ENCODE data around the gene UGT3A2. TPM values are rescaled to one million over a fixed set of nuclear protein-coding genes. Genes with fewer than 3 reads are reported as not detected.

The UGT3A2 gene
- total RNA-seq, 1 experiment from 2014 or later: 13.7 TPM

DNA sequence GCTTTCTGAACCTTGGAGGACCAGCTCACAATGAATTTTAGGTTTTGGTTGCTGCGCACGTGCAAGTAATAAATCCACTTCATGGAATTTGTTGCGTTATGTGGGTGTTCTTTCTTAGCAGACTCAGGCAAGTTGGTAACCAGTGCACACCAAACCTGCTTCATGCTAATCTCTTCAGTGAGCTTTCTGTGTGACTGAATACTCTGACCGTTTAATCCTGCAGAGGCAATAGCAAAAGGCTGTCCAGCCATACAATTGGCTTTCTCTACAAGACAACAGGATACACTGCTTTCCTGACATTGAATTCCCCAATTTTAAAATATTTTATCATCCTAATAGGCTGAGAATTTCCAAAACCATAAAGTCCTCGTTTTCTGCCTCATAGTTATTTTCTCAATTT is 10.3 kb downstream of the UGT3A2 start:
- H3K27ac ChIP-seq (ENCODE audit: insufficient read length, low read depth, low read length): no peak overlapping the region
- H3K27me3 ChIP-seq (ENCODE audit: insufficient read depth, low read length): no peaks in the 10 kb centered on the region
- H2AFZ ChIP-seq (ENCODE audit: low read length): no peak overlapping the region
- H2BK20ac ChIP-seq (ENCODE audit: low read depth, low read length, poor library complexity, severe bottlenecking): no peak overlapping the region
- no peak overlapping the region for H2AK5ac ChIP-seq (ENCODE audit: insufficient read length, low read length)
- H2BK5ac ChIP-seq (ENCODE audit: insufficient read length, low read length): no peak overlapping the region
- Mint-ChIP-seq H3K27ac (no peak overlapping the region), H3K9me3 (no peaks in the 10 kb centered on the region), H3K4me1 (no peaks in the 10 kb centered on the region), H3K4me3 (no peak overlapping the region), H3K36me3 (ENCODE audit: insufficient read depth in 1 of 3, low read depth in 3 of 3) (peaks cover 0 to 4% (median 3%) of the 10 kb centered on the region in 3 experiments; a peak in 2 of 7 replicates), H3K27me3 (ENCODE audit: low read depth) (no peaks in the 10 kb centered on the region)
- H2BK15ac ChIP-seq (ENCODE audit: low read depth, low read length): no peak overlapping the region
- no peak overlapping the region for H3K23ac ChIP-seq (ENCODE audit: insufficient read length, low read depth, low read length)
- H3K23me2 ChIP-seq (ENCODE audit: insufficient read length, low read depth, low read length, poor library complexity, severe bottlenecking): no peaks in the 10 kb centered on the region
- no CpG with 5 or more reads among the region's 5 CpGs for WGBS (ENCODE audit: extremely low coverage, insufficient read length, low lambda C conversion rate)
- no peak for DNase-seq
- H4K8ac ChIP-seq (replicated peaks; ENCODE audit: insufficient read length, low read depth, low read length): no peak overlapping the region
- H3K14ac ChIP-seq (ENCODE audit: insufficient read depth, low read length): no peak overlapping the region
- no peak overlapping the region for H3K18ac ChIP-seq (ENCODE audit: insufficient read length, low read depth, low read length)
- no peak overlapping the region for H2BK12ac ChIP-seq (ENCODE audit: insufficient read length, low read depth, low read length)
- H3K79me1 ChIP-seq (ENCODE audit: insufficient read depth, low read depth, low read length, poor library complexity, severe bottlenecking): no peaks in the 10 kb centered on the region
- H3K4me1 ChIP-seq (ENCODE audit: insufficient read depth, low read length): no peaks in the 10 kb centered on the region
- no peak overlapping the region for H3K56ac ChIP-seq (ENCODE audit: insufficient read length, low read depth, low read length)
- H3T11ph ChIP-seq (ENCODE audit: low read length): no peak overlapping the region
- H3K9me3 ChIP-seq (ENCODE audit: control insufficient read depth, low read depth, low read length): no peaks in the 10 kb centered on the region
- no peak overlapping the region for H4K91ac ChIP-seq (ENCODE audit: insufficient read length, low read depth, low read length)
- H4K5ac ChIP-seq (ENCODE audit: insufficient read length, low read depth, low read length): no peak overlapping the region
- no peak overlapping the region for H2BK120ac ChIP-seq (ENCODE audit: low read depth, low read length, poor library complexity, severe bottlenecking)
- H3K9ac ChIP-seq (ENCODE audit: extremely low read depth, insufficient read length, low read length): no peak overlapping the region
- no peak overlapping the region for H3K4me2 ChIP-seq (ENCODE audit: insufficient read depth, insufficient read length, low read length)
- H4K20me1 ChIP-seq (ENCODE audit: control insufficient read depth, insufficient read depth, insufficient read length): no peaks in the 10 kb centered on the region
- no peak overlapping the region for H3K4ac ChIP-seq (ENCODE audit: low read depth, low read length)
- H3K79me2 ChIP-seq (ENCODE audit: insufficient read depth, low read length): no peaks in the 10 kb centered on the region
- TF ChIP-seq, protein P1, sequence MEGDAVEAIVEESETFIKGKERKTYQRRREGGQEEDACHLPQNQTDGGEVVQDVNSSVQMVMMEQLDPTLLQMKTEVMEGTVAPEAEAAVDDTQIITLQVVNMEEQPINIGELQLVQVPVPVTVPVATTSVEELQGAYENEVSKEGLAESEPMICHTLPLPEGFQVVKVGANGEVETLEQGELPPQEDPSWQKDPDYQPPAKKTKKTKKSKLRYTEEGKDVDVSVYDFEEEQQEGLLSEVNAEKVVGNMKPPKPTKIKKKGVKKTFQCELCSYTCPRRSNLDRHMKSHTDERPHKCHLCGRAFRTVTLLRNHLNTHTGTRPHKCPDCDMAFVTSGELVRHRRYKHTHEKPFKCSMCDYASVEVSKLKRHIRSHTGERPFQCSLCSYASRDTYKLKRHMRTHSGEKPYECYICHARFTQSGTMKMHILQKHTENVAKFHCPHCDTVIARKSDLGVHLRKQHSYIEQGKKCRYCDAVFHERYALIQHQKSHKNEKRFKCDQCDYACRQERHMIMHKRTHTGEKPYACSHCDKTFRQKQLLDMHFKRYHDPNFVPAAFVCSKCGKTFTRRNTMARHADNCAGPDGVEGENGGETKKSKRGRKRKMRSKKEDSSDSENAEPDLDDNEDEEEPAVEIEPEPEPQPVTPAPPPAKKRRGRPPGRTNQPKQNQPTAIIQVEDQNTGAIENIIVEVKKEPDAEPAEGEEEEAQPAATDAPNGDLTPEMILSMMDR (conservative IDR thresholded peaks at IDR 0.05): no peak

Data from H9 (cell line).